GM12878 (cell line): ENCODE measurements around the gene MT1B. TPM values are rescaled to one million over a fixed set of nuclear protein-coding genes. Genes with fewer than 3 reads are reported as not detected.

Experiments used
- ATAC-seq: fragments of 200-7000 bp; cut with Tn5 transposase; 3 replicates; pipeline ENCODE4 v1.9.1; 2020; ENCODE audit warnings: mild to moderate bottlenecking, moderate library complexity
- BruUV-seq: library from RNA; stranded (reverse); fragments of 400-500 nt; replicated peaks from 2 replicates; lab custom pipeline; 2021; lab: Mats Ljungman, UMichigan
- CTCF ChIA-PET: fragments of 300-600 bp; sonication (Branson Sonifier 250); formaldehyde crosslinking; extraction: SDS; loops from one replicate; lab custom pipeline; 2021; ENCODE audit warnings: inconsistent platforms; lab: Yijun Ruan, JAX
- POLR2A ChIA-PET: fragments of 350-600 bp; formaldehyde crosslinking; extraction: SDS; loops from one replicate; lab custom pipeline; 2021; ENCODE audit warnings: inconsistent platforms; lab: Charles Lee
- RAD21 ChIA-PET: fragments of 300-600 bp; sonication (Branson Sonifier 250); formaldehyde crosslinking; loops from one replicate; lab custom pipeline; 2023; ENCODE audit warnings: antibody characterized with exemption; ENCODE audit not compliant: unreplicated experiment; lab: Charles Lee
- SMC1A ChIA-PET: fragments of 300-600 bp; sonication (Branson Sonifier 250); formaldehyde crosslinking; loops from one replicate; lab custom pipeline; 2023; ENCODE audit not compliant: unreplicated experiment, uncharacterized antibody; lab: Charles Lee
- DNase-seq: peaks from one replicate; pipeline ENCODE4 v3.0.0-alpha.2; 2011; ENCODE audit warnings: low read depth, low spot score
- FAIRE-seq: peaks from 3 replicates; lab custom pipeline; 2011; peaks lifted over from hg19 to GRCh38; lab: Jason Lieb, UNC
- H2AFZ ChIP-seq: 2 replicates; pipeline ENCODE4 v1.6.0; 2011; ENCODE audit warnings: low read depth, low read length, control low read depth; ENCODE audit not compliant: control insufficient read depth
- H3K27ac ChIP-seq: 2 replicates; pipeline ENCODE4 v1.5.1; 2011; ENCODE audit warnings: control low read depth; ENCODE audit not compliant: control insufficient read depth, insufficient read depth
- H3K27me3 ChIP-seq, 2 experiments: replicated peaks in 1 of 2; 2 replicates each; pipeline versions ENCODE4 v1.6.0 to v1.6.1; 2011; ENCODE audit warnings: low read length in 1 of 2; ENCODE audit not compliant: control insufficient read depth in 2 of 2, insufficient read depth in 2 of 2
- H3K36me3 ChIP-seq, 2 experiments: 2 replicates each; pipeline ENCODE4 v1.5.1; 2011; ENCODE audit warnings: low read length in 1 of 2; ENCODE audit not compliant: control insufficient read depth in 2 of 2, insufficient read depth in 2 of 2
- H3K4me1 ChIP-seq: 2 replicates; pipeline ENCODE4 v1.6.1; 2011; ENCODE audit warnings: mild to moderate bottlenecking, low read length, moderate library complexity, mixed read lengths; ENCODE audit not compliant: control insufficient read depth, insufficient read depth
- H3K4me2 ChIP-seq: 2 replicates; pipeline ENCODE4 v1.6.0; 2011; ENCODE audit warnings: control low read depth; ENCODE audit not compliant: control insufficient read depth, insufficient read depth
- H3K4me3 ChIP-seq: fragments of 200-600 bp; sonication (generic); 2 replicates; pipeline ENCODE4 v1.5.1; 2016
- H3K79me2 ChIP-seq: 2 replicates; pipeline ENCODE4 v1.6.0; 2011; ENCODE audit warnings: low read length; ENCODE audit not compliant: control insufficient read depth, insufficient read depth
- H3K9ac ChIP-seq: 2 replicates; pipeline ENCODE4 v1.8.0; 2011; ENCODE audit warnings: low read length, control low read depth, mixed read lengths; ENCODE audit not compliant: control insufficient read depth, insufficient read depth
- H3K9me3 ChIP-seq: replicated peaks from 3 replicates; pipeline ENCODE4 v1.5.1; 2011; ENCODE audit warnings: mild to moderate bottlenecking, low read length; ENCODE audit not compliant: control insufficient read depth, insufficient read depth
- H4K20me1 ChIP-seq: 2 replicates; pipeline ENCODE4 v1.6.0; 2011; ENCODE audit not compliant: control insufficient read depth, insufficient read depth
- ASH2L ChIP-seq: fragments of 300-600, 200-600 bp; sonication (generic); IDR thresholded peaks from 2 replicates; pipeline ENCODE4 v1.6.1; 2017; ENCODE audit warnings: low read depth, mild to moderate bottlenecking, borderline replicate concordance
- BRCA1 ChIP-seq: IDR thresholded peaks from 2 replicates; pipeline ENCODE4 v1.6.1; 2011; ENCODE audit warnings: low read depth, low read length, improper control_type of control experiment
- EZH2 ChIP-seq: IDR thresholded peaks from 2 replicates; pipeline ENCODE4 v1.6.1; 2012; ENCODE audit warnings: low read depth, mild to moderate bottlenecking, control low read depth, inconsistent platforms, low read length, borderline replicate concordance; ENCODE audit not compliant: control insufficient read depth
- FOS ChIP-seq: IDR thresholded peaks from 3 replicates; pipeline ENCODE4 v1.6.1; 2011; ENCODE audit warnings: borderline replicate concordance; ENCODE audit not compliant: insufficient read length; ENCODE audit errors: extremely low read depth
- HDAC6 ChIP-seq: fragments of 200-600 bp; sonication (generic); IDR thresholded peaks from one replicate; pipeline ENCODE4 v1.8.0; 2017; ENCODE audit warnings: antibody characterized with exemption; ENCODE audit not compliant: unreplicated experiment
- JUND ChIP-seq: IDR thresholded peaks from 2 replicates; pipeline ENCODE4 v1.6.1; 2012; ENCODE audit warnings: low read depth, mild to moderate bottlenecking, low read length, improper control_type of control experiment, moderate library complexity
- PAX5 ChIP-seq: IDR thresholded peaks from 2 replicates; pipeline ENCODE4 v1.6.1; 2011; ENCODE audit warnings: low read depth, low read length, borderline replicate concordance
- POLR2AphosphoS5 ChIP-seq: IDR thresholded peaks from 2 replicates; pipeline ENCODE4 v1.6.1; 2011; ENCODE audit warnings: mild to moderate bottlenecking, low read length, inconsistent platforms
- SMAD1 ChIP-seq: fragments of 450-650 bp; IDR thresholded peaks from 2 replicates; pipeline ENCODE4 v1.6.1; 2018; ENCODE audit warnings: mild to moderate bottlenecking, low read depth; ENCODE audit not compliant: partially characterized antibody
- WGBS: methylation state at CpG from one replicate; pipeline ENCODE4 v1.1.6; 2016; ENCODE audit warnings: low lambda C conversion rate; ENCODE audit not compliant: insufficient replicate concordance, insufficient coverage; ENCODE audit errors: missing lambda C conversion rate; 5-methylcytosine and 5-hydroxymethylcytosine counted together
- in situ Hi-C: fragments of 300-500 bp; cut with MboI; formaldehyde crosslinking; loops from 9 replicates; pipeline ENCODE4 v1.14.3; 2018; ENCODE audit warnings: mixed read lengths
- intact Hi-C: fragments of 100-400 bp; cut with micrococcal nuclease; formaldehyde crosslinking; loops from one replicate; pipeline ENCODE4 v1.14.2; 2022; ENCODE audit not compliant: unreplicated experiment
- polyA plus RNA-seq, 11 experiments: library from polyadenylated mRNA; depleted of rRNA in 4 of 11; unstranded in 6 of 11; stranded (reverse) in 5 of 11; fragments of >200 nt; fragmentation: Nextera tagmentation in 4 of 11; fragmentation: Illumina TruSeq in 1 of 11; extraction: Ambion mirVana in 4 of 11; extraction: Trizol in 1 of 11; gene quantifications; 1 replicate in 1 of 11; 2 replicates in 10 of 11; pipeline versions ENCODE4 v1.2.1 to v1.2.3, GENCODE V29; 2011 to 2016; ENCODE audit warnings: inconsistent platforms in 2 of 11, missing spikeins in 2 of 11, low read depth in 1 of 11
- total RNA-seq, 4 experiments: library from RNA; depleted of rRNA in 3 of 4; stranded (reverse); fragments of >200 nt in 3 of 4; fragmentation: Illumina TruSeq in 1 of 4; extraction: Trizol in 1 of 4; gene quantifications; 2 replicates each; pipeline versions ENCODE4 v1.2.1 to v1.2.3, GENCODE V29; 2013 to 2021
- TF ChIP-seq, protein P1 (sequence below): fragments of 450-650 bp; IDR thresholded peaks from 2 replicates; pipeline ENCODE4 v1.6.1; 2016; ENCODE audit warnings: mild to moderate bottlenecking
- TF ChIP-seq, protein P2 (sequence below): fragments of 450-650 bp; formaldehyde crosslinking; IDR thresholded peaks from 2 replicates; pipeline ENCODE4 v1.4.0; 2022; ENCODE audit warnings: mild to moderate bottlenecking, moderate library complexity

The MT1B gene
- total and polyA plus RNA-seq, 10 of the 15 experiments (the other 5 are each of a cell fraction or from before 2014, with no cell fraction given) = not detected

DNA sequence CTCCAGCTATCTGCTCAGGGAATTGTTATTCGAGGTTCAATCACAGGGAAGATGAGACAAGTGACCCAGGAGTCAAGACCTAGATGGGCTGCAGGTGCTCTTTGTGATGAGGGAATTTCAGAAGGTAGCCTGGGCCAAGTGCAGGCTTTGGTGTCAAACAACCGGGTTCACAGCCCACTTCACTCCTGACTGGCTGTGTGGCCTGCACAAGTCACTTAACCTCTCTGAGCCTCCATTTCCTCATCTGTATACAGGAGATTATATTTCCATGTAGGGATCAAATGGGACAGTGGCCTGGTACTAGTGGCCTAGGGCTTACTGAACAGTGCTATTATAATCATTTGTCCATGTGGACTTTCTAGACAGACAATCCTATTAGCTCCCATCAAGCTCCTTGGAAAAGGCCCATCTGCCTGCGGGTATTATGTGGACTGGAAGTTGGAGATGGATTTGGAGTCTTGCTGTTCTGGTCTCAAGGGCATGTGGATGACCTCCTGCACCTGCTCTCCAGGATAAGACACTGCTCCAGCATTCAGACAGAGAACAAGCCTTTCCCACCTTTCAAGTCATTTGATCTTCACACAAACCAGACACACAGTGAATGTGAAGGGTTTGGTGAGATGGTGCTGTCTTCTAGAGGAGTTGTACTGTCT lies 27.5 kb downstream of the MT1B start:
- intact Hi-C loops = no loop called here
- H3K27me3 ChIP-seq = no peaks in the 10 kb centered on the region; a peak in 2 of 4 replicates
- SMC1A ChIA-PET = interaction anchor here (1.0 kb wide), 1 partner anchor 132 kb away, joined by 3 read pairs; no protein-coding TSS in a partner anchor
- POLR2A ChIA-PET = interaction anchor here (1.5 kb wide), 1 partner anchor 23 kb away, joined by 3 read pairs; no protein-coding TSS in a partner anchor
- TF ChIP-seq JUND = no peak
- no peak for TF ChIP-seq FOS
- TF ChIP-seq, all 136 proteins: peak for 0
- Histone ChIP-seq H3K9me3 (no peaks in the 10 kb centered on the region), H3K4me1 (peaks cover 12% of the 10 kb centered on the region), H2AFZ (no peak overlapping the region), H3K9ac (no peak overlapping the region), H3K79me2 (no peaks in the 10 kb centered on the region), H3K36me3 (no peaks in the 10 kb centered on the region), H3K27ac (no peak overlapping the region), H3K4me2 (no peak overlapping the region), H3K4me3 (no peak overlapping the region), H4K20me1 (no peaks in the 10 kb centered on the region)
- ChIA-PET RAD21 (no interaction called here), CTCF (interaction anchor here (1.5 to 1.8 kb wide), 2 partner anchors 23 to 69 kb away, joined by 3 to 5 read pairs; no protein-coding TSS in a partner anchor)
- FAIRE-seq (no peak), ATAC-seq (no peak), DNase-seq (no peak)
- WGBS = 29% methylated on average over 3 of the region's 3 CpGs
- in situ Hi-C loops = loop anchor here (25.0 kb wide), 1 partner anchor 742 kb away; no protein-coding TSS in a partner anchor
- no TSS peak for BruUV-seq

DNA sequence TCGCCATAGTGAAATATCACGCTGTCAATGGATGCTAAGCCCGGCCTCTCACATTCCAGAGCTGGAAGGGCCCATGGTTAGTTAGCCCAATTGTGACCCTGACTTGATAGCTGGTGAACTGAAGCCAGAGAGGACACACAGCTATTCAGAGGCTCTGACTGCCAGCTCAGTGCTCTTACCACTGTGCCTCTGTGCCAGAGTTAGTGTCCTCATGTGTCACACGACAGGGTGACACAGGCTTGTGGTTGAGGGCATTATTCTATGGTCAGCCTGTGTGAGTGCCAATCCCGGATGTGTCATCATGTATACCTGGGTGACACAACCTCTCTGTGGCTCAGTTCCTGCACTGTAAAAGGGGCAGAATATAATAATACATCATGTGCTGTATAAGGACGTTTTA lies 28.1 kb downstream of the MT1B start:
- no TSS peak for BruUV-seq
- Histone ChIP-seq H2AFZ (no peak overlapping the region), H3K27me3 (no peaks in the 10 kb centered on the region; a peak in 2 of 4 replicates), H3K36me3 (no peaks in the 10 kb centered on the region), H3K4me3 (no peak overlapping the region), H3K27ac (no peak overlapping the region), H3K79me2 (no peaks in the 10 kb centered on the region), H3K9ac (no peak overlapping the region), H3K4me2 (no peak overlapping the region), H4K20me1 (no peaks in the 10 kb centered on the region), H3K4me1 (peaks cover 12% of the 10 kb centered on the region), H3K9me3 (no peaks in the 10 kb centered on the region)
- intact Hi-C loops (no loop called here), in situ Hi-C loops (loop anchor here (25.0 kb wide), 1 partner anchor 743 kb away; no protein-coding TSS in a partner anchor)
- ChIA-PET CTCF (interaction anchor here (1.5 to 1.8 kb wide), 2 partner anchors 22 to 70 kb away, joined by 3 to 5 read pairs; no protein-coding TSS in a partner anchor), RAD21 (no interaction called here), POLR2A (interaction anchor here (1.5 kb wide), 1 partner anchor 22 kb away, joined by 3 read pairs; no protein-coding TSS in a partner anchor), SMC1A (interaction anchor here (1.0 kb wide), 1 partner anchor 133 kb away, joined by 3 read pairs; no protein-coding TSS in a partner anchor)
- FAIRE-seq = no peak
- DNase-seq = no peak
- no peak for ATAC-seq
- WGBS = 36% methylated on average over 6 of the region's 6 CpGs
- TF ChIP-seq POLR2AphosphoS5 (no peak), PAX5 (no peak), ASH2L (no peak), BRCA1 (no peak), SMAD1 (no peak), EZH2 (no peak), HDAC6 (no peak)
- TF ChIP-seq, protein P1, sequence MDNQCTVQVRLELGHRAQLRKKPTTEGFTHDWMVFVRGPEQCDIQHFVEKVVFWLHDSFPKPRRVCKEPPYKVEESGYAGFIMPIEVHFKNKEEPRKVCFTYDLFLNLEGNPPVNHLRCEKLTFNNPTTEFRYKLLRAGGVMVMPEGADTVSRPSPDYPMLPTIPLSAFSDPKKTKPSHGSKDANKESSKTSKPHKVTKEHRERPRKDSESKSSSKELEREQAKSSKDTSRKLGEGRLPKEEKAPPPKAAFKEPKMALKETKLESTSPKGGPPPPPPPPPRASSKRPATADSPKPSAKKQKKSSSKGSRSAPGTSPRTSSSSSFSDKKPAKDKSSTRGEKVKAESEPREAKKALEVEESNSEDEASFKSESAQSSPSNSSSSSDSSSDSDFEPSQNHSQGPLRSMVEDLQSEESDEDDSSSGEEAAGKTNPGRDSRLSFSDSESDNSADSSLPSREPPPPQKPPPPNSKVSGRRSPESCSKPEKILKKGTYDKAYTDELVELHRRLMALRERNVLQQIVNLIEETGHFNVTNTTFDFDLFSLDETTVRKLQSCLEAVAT = no peak
- TF ChIP-seq, protein P2, sequence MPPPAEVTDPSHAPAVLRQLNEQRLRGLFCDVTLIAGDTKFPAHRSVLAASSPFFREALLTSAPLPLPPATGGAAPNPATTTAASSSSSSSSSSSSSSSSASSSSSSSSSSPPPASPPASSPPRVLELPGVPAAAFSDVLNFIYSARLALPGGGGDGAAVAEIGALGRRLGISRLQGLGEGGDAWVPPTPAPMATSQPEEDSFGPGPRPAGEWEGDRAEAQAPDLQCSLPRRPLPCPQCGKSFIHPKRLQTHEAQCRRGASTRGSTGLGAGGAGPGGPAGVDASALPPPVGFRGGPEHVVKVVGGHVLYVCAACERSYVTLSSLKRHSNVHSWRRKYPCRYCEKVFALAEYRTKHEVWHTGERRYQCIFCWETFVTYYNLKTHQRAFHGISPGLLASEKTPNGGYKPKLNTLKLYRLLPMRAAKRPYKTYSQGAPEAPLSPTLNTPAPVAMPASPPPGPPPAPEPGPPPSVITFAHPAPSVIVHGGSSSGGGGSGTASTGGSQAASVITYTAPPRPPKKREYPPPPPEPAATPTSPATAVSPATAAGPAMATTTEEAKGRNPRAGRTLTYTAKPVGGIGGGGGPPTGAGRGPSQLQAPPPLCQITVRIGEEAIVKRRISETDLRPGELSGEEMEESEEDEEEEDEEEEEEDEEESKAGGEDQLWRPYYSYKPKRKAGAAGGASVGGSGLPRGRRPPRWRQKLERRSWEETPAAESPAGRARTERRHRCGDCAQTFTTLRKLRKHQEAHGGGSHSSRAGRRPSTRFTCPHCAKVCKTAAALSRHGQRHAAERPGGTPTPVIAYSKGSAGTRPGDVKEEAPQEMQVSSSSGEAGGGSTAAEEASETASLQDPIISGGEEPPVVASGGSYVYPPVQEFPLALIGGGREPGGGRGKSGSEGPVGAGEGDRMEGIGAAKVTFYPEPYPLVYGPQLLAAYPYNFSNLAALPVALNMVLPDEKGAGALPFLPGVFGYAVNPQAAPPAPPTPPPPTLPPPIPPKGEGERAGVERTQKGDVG (CRISPR knock-in tag) = no peak
